ENCODE measurements around the gene BMAL1.

Gene BMAL1

DNA sequence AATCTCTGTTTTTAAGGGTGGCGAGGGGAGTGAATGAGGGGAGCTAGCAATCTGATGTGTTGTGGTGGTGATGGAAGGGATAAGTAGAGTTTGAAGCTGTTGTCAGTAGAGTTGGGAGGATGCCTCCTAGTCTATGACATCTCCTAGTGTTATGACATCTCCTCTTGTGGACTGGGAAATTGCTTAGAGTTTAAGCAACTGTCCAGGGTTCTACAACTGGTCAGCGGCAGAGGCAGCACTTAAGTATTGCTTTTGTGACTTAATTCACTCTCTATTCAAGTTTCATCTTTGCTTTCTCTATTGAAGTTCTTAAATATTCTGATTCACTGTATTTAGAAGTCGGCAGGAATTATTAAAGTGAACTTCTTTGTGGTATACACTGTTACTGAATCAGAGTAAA lies 13.8 kb downstream of the BMAL1 start:
- Histone ChIP-seq H3K4me1 (ENCODE audit: insufficient read depth, low read length, severe bottlenecking) (no peaks in the 10 kb centered on the region), H3F3A (ENCODE audit: insufficient read depth, low read length) (no peaks in the 10 kb centered on the region), H3K4me2 (ENCODE audit: low read length) (no peak overlapping the region), H3K36me3 (ENCODE audit: insufficient read depth, low read length) (no peaks in the 10 kb centered on the region), H3K4me3 (ENCODE audit: low read depth, low read length, poor library complexity, severe bottlenecking) (no peak overlapping the region), H2AFZ (ENCODE audit: low read length) (no peak overlapping the region), H3K9me3 (ENCODE audit: low read length) (no peaks in the 10 kb centered on the region), H3K27ac (ENCODE audit: low read depth, low read length, poor library complexity, severe bottlenecking) (no peak overlapping the region), H3K79me2 (ENCODE audit: insufficient read depth, low read length) (no peaks in the 10 kb centered on the region), H3K9me2 (ENCODE audit: low read depth, low read length) (no peaks in the 10 kb centered on the region), H3K9ac (ENCODE audit: low read length) (no peak overlapping the region), H4K20me1 (ENCODE audit: insufficient read depth, low read length) (peaks cover 6% of the 10 kb centered on the region; the same call in 1 of the 2 replicates), H3K27me3 (ENCODE audit: insufficient read depth, low read length) (no peaks in the 10 kb centered on the region)
- TF ChIP-seq EZH2 (IDR thresholded peaks at IDR 0.05; ENCODE audit: borderline replicate concordance, low read length), result no peak
- TF ChIP-seq, protein P1, sequence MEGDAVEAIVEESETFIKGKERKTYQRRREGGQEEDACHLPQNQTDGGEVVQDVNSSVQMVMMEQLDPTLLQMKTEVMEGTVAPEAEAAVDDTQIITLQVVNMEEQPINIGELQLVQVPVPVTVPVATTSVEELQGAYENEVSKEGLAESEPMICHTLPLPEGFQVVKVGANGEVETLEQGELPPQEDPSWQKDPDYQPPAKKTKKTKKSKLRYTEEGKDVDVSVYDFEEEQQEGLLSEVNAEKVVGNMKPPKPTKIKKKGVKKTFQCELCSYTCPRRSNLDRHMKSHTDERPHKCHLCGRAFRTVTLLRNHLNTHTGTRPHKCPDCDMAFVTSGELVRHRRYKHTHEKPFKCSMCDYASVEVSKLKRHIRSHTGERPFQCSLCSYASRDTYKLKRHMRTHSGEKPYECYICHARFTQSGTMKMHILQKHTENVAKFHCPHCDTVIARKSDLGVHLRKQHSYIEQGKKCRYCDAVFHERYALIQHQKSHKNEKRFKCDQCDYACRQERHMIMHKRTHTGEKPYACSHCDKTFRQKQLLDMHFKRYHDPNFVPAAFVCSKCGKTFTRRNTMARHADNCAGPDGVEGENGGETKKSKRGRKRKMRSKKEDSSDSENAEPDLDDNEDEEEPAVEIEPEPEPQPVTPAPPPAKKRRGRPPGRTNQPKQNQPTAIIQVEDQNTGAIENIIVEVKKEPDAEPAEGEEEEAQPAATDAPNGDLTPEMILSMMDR (IDR thresholded peaks at IDR 0.05; ENCODE audit: low read length), result no peak

DNA sequence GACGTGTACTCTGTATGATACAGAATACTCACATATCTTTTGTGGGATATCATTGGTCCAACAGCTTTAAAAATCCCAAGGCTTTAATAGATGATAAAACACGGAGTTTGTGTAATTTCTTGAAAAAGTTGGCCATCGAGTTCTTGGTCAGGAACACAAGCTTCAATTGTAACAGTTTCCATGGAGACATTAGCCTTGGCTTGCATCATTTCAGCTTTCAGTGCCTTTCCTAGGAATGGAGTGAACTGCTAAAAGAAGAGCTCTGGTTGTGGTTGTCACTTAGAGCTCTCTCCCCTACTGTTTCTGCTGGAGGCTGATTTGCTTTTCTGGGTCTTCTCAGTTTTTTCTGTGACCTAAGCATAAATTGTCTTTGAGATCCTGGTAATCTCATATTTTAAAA lies 14.2 kb downstream of the BMAL1 start:
- no peak for TF ChIP-seq EZH2 (IDR thresholded peaks at IDR 0.05; ENCODE audit: borderline replicate concordance, low read length)
- TF ChIP-seq, protein P1 (IDR thresholded peaks at IDR 0.05; ENCODE audit: low read length), result no peak
- Histone ChIP-seq H2AFZ (ENCODE audit: low read length) (no peak overlapping the region), H3K27ac (ENCODE audit: low read depth, low read length, poor library complexity, severe bottlenecking) (no peak overlapping the region), H3K9me3 (ENCODE audit: low read length) (no peaks in the 10 kb centered on the region), H3K27me3 (ENCODE audit: insufficient read depth, low read length) (no peaks in the 10 kb centered on the region), H4K20me1 (ENCODE audit: insufficient read depth, low read length) (peaks cover 6% of the 10 kb centered on the region; the same call in 1 of the 2 replicates), H3K9me2 (ENCODE audit: low read depth, low read length) (no peaks in the 10 kb centered on the region), H3K36me3 (ENCODE audit: insufficient read depth, low read length) (no peaks in the 10 kb centered on the region), H3K4me1 (ENCODE audit: insufficient read depth, low read length, severe bottlenecking) (no peaks in the 10 kb centered on the region), H3K79me2 (ENCODE audit: insufficient read depth, low read length) (no peaks in the 10 kb centered on the region), H3K4me3 (ENCODE audit: low read depth, low read length, poor library complexity, severe bottlenecking) (no peak overlapping the region), H3K4me2 (ENCODE audit: low read length) (no peak overlapping the region), H3K9ac (ENCODE audit: low read length) (no peak overlapping the region), H3F3A (ENCODE audit: insufficient read depth, low read length) (no peaks in the 10 kb centered on the region)

DNA sequence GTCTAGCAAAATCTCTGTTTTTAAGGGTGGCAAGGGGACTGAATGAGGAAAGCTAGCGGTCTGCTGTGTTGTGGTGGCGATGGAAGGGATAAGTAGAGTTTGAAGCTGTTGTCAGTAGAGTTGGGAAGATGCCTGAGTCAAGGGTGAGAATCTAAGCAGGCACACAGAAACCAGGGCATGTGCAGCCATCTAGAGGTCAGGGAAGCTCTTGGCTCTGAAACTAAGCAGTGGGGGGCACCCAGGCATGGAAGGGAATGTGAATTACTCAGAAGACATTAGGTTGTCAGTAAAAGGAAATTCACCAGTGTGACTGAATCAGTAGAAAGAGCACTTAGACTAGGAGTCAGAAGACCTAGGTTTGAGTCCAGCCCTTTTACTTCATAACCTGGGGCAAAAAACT lies 15.4 kb downstream of the BMAL1 start:
- H3K79me2 ChIP-seq (ENCODE audit: insufficient read depth, low read length), result no peaks in the 10 kb centered on the region
- H3K27ac ChIP-seq (ENCODE audit: low read depth, low read length, poor library complexity, severe bottlenecking), result no peak overlapping the region
- H3F3A ChIP-seq (ENCODE audit: insufficient read depth, low read length), result no peaks in the 10 kb centered on the region
- no peaks in the 10 kb centered on the region for H3K36me3 ChIP-seq (ENCODE audit: insufficient read depth, low read length)
- H3K4me3 ChIP-seq (ENCODE audit: low read depth, low read length, poor library complexity, severe bottlenecking), result no peak overlapping the region
- no peaks in the 10 kb centered on the region for H3K4me1 ChIP-seq (ENCODE audit: insufficient read depth, low read length, severe bottlenecking)
- peaks cover 8% of the 10 kb centered on the region; the same call in 1 of the 2 replicates for H4K20me1 ChIP-seq (ENCODE audit: insufficient read depth, low read length)
- no peak overlapping the region for H2AFZ ChIP-seq (ENCODE audit: low read length)
- no peak overlapping the region for H3K4me2 ChIP-seq (ENCODE audit: low read length)
- no peaks in the 10 kb centered on the region for H3K9me3 ChIP-seq (ENCODE audit: low read length)
- no peaks in the 10 kb centered on the region for H3K27me3 ChIP-seq (ENCODE audit: insufficient read depth, low read length)
- H3K9ac ChIP-seq (ENCODE audit: low read length), result no peak overlapping the region
- TF ChIP-seq EZH2 (IDR thresholded peaks at IDR 0.05; ENCODE audit: borderline replicate concordance, low read length), result no peak
- TF ChIP-seq, protein P1 (IDR thresholded peaks at IDR 0.05; ENCODE audit: low read length), result no peak
- no peaks in the 10 kb centered on the region for H3K9me2 ChIP-seq (ENCODE audit: low read depth, low read length)

All from OCI-LY1 (cell line).